ENCODE results near the gene TMPRSS6. TPM values are rescaled to one million over a fixed set of nuclear protein-coding genes. Genes with fewer than 3 reads are reported as not detected.

The TMPRSS6 gene
- total RNA-seq, 2 donors from 2014 or later = 0.33 to 0.52 TPM

GRCh38 chr22:37097346-37097745 lies 12.2 kb downstream of the TMPRSS6 start:
- no peaks in the 10 kb centered on the region for H3K4me1 ChIP-seq
- no peaks in the 10 kb centered on the region for H3K27me3 ChIP-seq
- no peaks in the 10 kb centered on the region for H3K36me3 ChIP-seq (replicated peaks in 1 of 2; ENCODE audit: insufficient read depth in 1 of 2, low read depth in 2 of 2)
- DNase-seq (no peak), ATAC-seq (no peak)
- TF ChIP-seq POLR2A (IDR thresholded peaks at IDR 0.05) (no peak), CTCF (IDR thresholded peaks at IDR 0.05) (no peak)
- H3K4me3 ChIP-seq = no peak overlapping the region
- no peak overlapping the region for H3K27ac ChIP-seq
- 60 to 74% methylated on average over 6 to 11 of the region's 13 CpGs for WGBS, 2 donors
- intact Hi-C loops (cut with DNase I) = no loop called here
- no peaks in the 10 kb centered on the region for H3K9me3 ChIP-seq

- no peak for ATAC-seq
- WGBS, 2 donors = 73 to 87% methylated on average over 11 of the region's 11 CpGs
- Histone ChIP-seq H3K27ac (no peak overlapping the region), H3K9me3 (no peaks in the 10 kb centered on the region), H3K27me3 (no peaks in the 10 kb centered on the region), H3K4me3 (no peak overlapping the region), H3K36me3 (replicated peaks in 1 of 2; ENCODE audit: insufficient read depth in 1 of 2, low read depth in 2 of 2) (no peaks in the 10 kb centered on the region), H3K4me1 (no peaks in the 10 kb centered on the region)
- intact Hi-C loops (cut with DNase I) = no loop called here
- TF ChIP-seq POLR2A (IDR thresholded peaks at IDR 0.05) = no peak
- TF ChIP-seq CTCF (IDR thresholded peaks at IDR 0.05) = no peak
- DNase-seq = no peak
Observed at GRCh38 chr22:37095113-37095512, 14.4 kb downstream of the TMPRSS6 start.

- H3K9me3 ChIP-seq = no peaks in the 10 kb centered on the region
- DNase-seq = no peak
- 11 to 17% methylated on average over 1 of the region's 1 CpG for WGBS, 2 donors
- no peak overlapping the region for H3K27ac ChIP-seq
- H3K36me3 ChIP-seq (replicated peaks in 1 of 2; ENCODE audit: insufficient read depth in 1 of 2, low read depth in 2 of 2) = no peaks in the 10 kb centered on the region
- ATAC-seq = no peak
- no peaks in the 10 kb centered on the region for H3K27me3 ChIP-seq
- TF ChIP-seq POLR2A (IDR thresholded peaks at IDR 0.05) (no peak), CTCF (IDR thresholded peaks at IDR 0.05) (no peak)
- no peaks in the 10 kb centered on the region for H3K4me1 ChIP-seq
- H3K4me3 ChIP-seq = no peak overlapping the region
- intact Hi-C loops (cut with DNase I) = no loop called here
Observed at GRCh38 chr22:37094239-37094638, 15.3 kb downstream of the TMPRSS6 start.

GRCh38 chr22:37092997-37093396 lies 16.5 kb downstream of the TMPRSS6 start:
- ATAC-seq = no peak
- WGBS, 2 donors = 52 to 63% methylated on average over 6 of the region's 6 CpGs

More at GRCh38 chr22:37092997-37093396, 16.5 kb downstream of the TMPRSS6 start:
- intact Hi-C loops (cut with DNase I) = no loop called here
- Histone ChIP-seq H3K9me3 (no peaks in the 10 kb centered on the region), H3K36me3 (replicated peaks in 1 of 2; ENCODE audit: insufficient read depth in 1 of 2, low read depth in 2 of 2) (no peaks in the 10 kb centered on the region), H3K27me3 (no peaks in the 10 kb centered on the region), H3K4me1 (no peaks in the 10 kb centered on the region), H3K4me3 (no peak overlapping the region), H3K27ac (no peak overlapping the region)
- TF ChIP-seq POLR2A (IDR thresholded peaks at IDR 0.05) (no peak), CTCF (IDR thresholded peaks at IDR 0.05) (no peak)
- no peak for DNase-seq
